Panc1 (cell line): Measurements from ENCODE around the gene ZNF441. TPM values are rescaled to one million over a fixed set of nuclear protein-coding genes. Genes with fewer than 3 reads are reported as not detected.

Experiments used
- ATAC-seq: fragments of 200-7000 bp; cut with Tn5 transposase; 2 replicates; pipeline ENCODE4 v1.9.1; 2020; ENCODE audit warnings: mild to moderate bottlenecking, moderate library complexity
- BruUV-seq: library from RNA; stranded (reverse); fragments of 400-500 nt; replicated peaks from 2 replicates; lab custom pipeline; 2021; lab: Mats Ljungman, UMichigan
- CTCF ChIA-PET: fragments of 300-600 bp; sonication (Branson Sonifier 250); formaldehyde crosslinking; loops from one replicate; lab custom pipeline; 2022; ENCODE audit warnings: antibody characterized with exemption; lab: Charles Lee
- POLR2A ChIA-PET: fragments of 300-600 bp; sonication (Branson Sonifier 250); formaldehyde crosslinking; loops from one replicate; lab custom pipeline; 2022; ENCODE audit warnings: antibody characterized with exemption; lab: Charles Lee
- DNase-seq: peaks from one replicate; pipeline ENCODE4 v3.0.0-alpha.2; 2010; ENCODE audit warnings: low read depth, low spot score
- H3K27ac ChIP-seq: 2 replicates; pipeline ENCODE4 v1.5.1; 2011; ENCODE audit warnings: mild to moderate bottlenecking, low read length, inconsistent platforms
- H3K27me3 ChIP-seq: fragments of 200-500 bp; sonication (Bioruptor generic); 2 replicates; pipeline ENCODE4 v1.6.0; 2014; ENCODE audit warnings: low read length, inconsistent platforms; ENCODE audit not compliant: control insufficient read depth, insufficient read depth
- H3K36me3 ChIP-seq: fragments of 200-500 bp; sonication (Bioruptor generic); 2 replicates; pipeline ENCODE4 v1.5.1; 2014; ENCODE audit warnings: inconsistent platforms, mild to moderate bottlenecking, low read length, moderate library complexity; ENCODE audit not compliant: control insufficient read depth, insufficient read depth
- H3K4me1 ChIP-seq: 2 replicates; pipeline ENCODE4 v1.5.1; 2011; ENCODE audit warnings: inconsistent platforms, mild to moderate bottlenecking, low read length, moderate library complexity; ENCODE audit not compliant: control insufficient read depth, insufficient read depth
- H3K4me3 ChIP-seq, 2 experiments: 2 replicates each; pipeline ENCODE4 v1.5.1; 2011 to 2012; ENCODE audit warnings: low read depth in 2 of 2, low read length in 2 of 2, mild to moderate bottlenecking in 2 of 2, inconsistent platforms in 1 of 2, moderate library complexity in 1 of 2
- H3K9me3 ChIP-seq: fragments of 200-500 bp; sonication (Bioruptor generic); 2 replicates; pipeline ENCODE4 v1.5.1; 2014; ENCODE audit warnings: low read depth, mild to moderate bottlenecking, inconsistent platforms, low read length, moderate library complexity; ENCODE audit not compliant: control insufficient read depth, insufficient read depth
- POLR2AphosphoS5 ChIP-seq: IDR thresholded peaks from 2 replicates; pipeline ENCODE4 v1.6.1; 2012; ENCODE audit warnings: mild to moderate bottlenecking, low read depth, low read length, moderate library complexity
- SIN3A ChIP-seq: IDR thresholded peaks from 2 replicates; pipeline ENCODE4 v1.6.1; 2012; ENCODE audit warnings: low read depth, mild to moderate bottlenecking, low read length, moderate library complexity, borderline replicate concordance; ENCODE audit not compliant: insufficient read depth
- TCF7L2 ChIP-seq: IDR thresholded peaks from 2 replicates; pipeline ENCODE4 v1.6.1; 2011; ENCODE audit warnings: mild to moderate bottlenecking, low read depth, low read length, inconsistent platforms
- in situ Hi-C: cut with HindIII; loops from 2 replicates; pipeline ENCODE4 v1.10.0; 2016; ENCODE audit warnings: low sequenced_read_pairs, low pct_unique_long_range_greater_than_20kb
- intact Hi-C: fragments of 100-400 bp; cut with micrococcal nuclease; formaldehyde crosslinking; loops from one replicate; pipeline ENCODE4 v1.10.0; 2022; ENCODE audit not compliant: unreplicated experiment
- total RNA-seq: library from RNA; stranded (reverse); gene quantifications from one replicate; pipeline ENCODE4 v1.2.1, GENCODE V29; 2021; ENCODE audit not compliant: unreplicated experiment
- TF ChIP-seq, protein P1 (sequence below), 2 experiments: IDR thresholded peaks; 2 replicates each; pipeline ENCODE4 v1.6.1; 2011 to 2012; ENCODE audit warnings: low read depth in 2 of 2, control low read depth in 1 of 2, low read length in 1 of 2, mild to moderate bottlenecking in 1 of 2, moderate library complexity in 1 of 2; ENCODE audit not compliant: insufficient read depth in 1 of 2
- TF ChIP-seq, protein P2 (sequence below): fragments of 450-650 bp; IDR thresholded peaks from 2 replicates; pipeline ENCODE4 v1.5.1; 2017; ENCODE audit warnings: mild to moderate bottlenecking

ZNF441 gene
- total RNA-seq, 1 experiment from 2014 or later = 2.8 TPM

DNA sequence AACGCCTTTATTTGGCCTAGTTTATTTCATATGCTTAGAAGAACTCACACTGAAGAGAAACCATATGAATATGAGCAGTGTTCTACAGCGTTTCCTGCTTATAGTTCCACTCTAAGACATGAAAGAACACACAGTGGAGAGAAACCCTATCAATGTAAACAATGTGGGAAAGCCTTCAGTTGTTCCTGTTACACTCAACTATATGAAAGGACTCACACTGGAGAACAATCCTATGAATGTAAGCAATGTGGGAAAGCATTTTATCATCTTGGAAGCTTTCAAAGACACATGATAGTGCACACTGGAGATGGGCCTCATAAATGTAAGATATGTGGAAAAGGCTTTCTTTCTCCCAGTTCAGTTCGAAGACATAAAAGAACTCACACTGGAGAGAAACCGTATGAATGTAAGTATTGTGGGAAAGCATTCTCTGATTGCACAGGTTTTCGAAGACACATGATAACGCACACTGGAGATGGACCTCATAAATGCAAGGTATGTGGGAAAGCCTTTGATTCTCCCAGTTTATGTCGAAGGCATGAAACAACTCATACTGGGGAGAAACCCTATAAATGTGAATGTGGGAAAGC lies 13.7 kb downstream of the ZNF441 start:
- Histone ChIP-seq H3K27ac (no peak overlapping the region), H3K4me1 (no peaks in the 10 kb centered on the region), H3K4me3 (no peak overlapping the region), H3K27me3 (no peaks in the 10 kb centered on the region), H3K36me3 (no peaks in the 10 kb centered on the region), H3K9me3 (peaks cover 59% of the 10 kb centered on the region)
- intact Hi-C loops (no loop called here), in situ Hi-C loops (no loop called here)
- no peak for TF ChIP-seq POLR2AphosphoS5
- TF ChIP-seq SIN3A = no peak
- TF ChIP-seq, protein P1, sequence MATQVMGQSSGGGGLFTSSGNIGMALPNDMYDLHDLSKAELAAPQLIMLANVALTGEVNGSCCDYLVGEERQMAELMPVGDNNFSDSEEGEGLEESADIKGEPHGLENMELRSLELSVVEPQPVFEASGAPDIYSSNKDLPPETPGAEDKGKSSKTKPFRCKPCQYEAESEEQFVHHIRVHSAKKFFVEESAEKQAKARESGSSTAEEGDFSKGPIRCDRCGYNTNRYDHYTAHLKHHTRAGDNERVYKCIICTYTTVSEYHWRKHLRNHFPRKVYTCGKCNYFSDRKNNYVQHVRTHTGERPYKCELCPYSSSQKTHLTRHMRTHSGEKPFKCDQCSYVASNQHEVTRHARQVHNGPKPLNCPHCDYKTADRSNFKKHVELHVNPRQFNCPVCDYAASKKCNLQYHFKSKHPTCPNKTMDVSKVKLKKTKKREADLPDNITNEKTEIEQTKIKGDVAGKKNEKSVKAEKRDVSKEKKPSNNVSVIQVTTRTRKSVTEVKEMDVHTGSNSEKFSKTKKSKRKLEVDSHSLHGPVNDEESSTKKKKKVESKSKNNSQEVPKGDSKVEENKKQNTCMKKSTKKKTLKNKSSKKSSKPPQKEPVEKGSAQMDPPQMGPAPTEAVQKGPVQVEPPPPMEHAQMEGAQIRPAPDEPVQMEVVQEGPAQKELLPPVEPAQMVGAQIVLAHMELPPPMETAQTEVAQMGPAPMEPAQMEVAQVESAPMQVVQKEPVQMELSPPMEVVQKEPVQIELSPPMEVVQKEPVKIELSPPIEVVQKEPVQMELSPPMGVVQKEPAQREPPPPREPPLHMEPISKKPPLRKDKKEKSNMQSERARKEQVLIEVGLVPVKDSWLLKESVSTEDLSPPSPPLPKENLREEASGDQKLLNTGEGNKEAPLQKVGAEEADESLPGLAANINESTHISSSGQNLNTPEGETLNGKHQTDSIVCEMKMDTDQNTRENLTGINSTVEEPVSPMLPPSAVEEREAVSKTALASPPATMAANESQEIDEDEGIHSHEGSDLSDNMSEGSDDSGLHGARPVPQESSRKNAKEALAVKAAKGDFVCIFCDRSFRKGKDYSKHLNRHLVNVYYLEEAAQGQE (IDR thresholded peaks at IDR 0.05; ENCODE audit: insufficient read depth in 1 of 2, low read depth in 2 of 2, low read length in 1 of 2) = no peak
- TF ChIP-seq, protein P2, sequence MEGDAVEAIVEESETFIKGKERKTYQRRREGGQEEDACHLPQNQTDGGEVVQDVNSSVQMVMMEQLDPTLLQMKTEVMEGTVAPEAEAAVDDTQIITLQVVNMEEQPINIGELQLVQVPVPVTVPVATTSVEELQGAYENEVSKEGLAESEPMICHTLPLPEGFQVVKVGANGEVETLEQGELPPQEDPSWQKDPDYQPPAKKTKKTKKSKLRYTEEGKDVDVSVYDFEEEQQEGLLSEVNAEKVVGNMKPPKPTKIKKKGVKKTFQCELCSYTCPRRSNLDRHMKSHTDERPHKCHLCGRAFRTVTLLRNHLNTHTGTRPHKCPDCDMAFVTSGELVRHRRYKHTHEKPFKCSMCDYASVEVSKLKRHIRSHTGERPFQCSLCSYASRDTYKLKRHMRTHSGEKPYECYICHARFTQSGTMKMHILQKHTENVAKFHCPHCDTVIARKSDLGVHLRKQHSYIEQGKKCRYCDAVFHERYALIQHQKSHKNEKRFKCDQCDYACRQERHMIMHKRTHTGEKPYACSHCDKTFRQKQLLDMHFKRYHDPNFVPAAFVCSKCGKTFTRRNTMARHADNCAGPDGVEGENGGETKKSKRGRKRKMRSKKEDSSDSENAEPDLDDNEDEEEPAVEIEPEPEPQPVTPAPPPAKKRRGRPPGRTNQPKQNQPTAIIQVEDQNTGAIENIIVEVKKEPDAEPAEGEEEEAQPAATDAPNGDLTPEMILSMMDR = no peak
- no peak for TF ChIP-seq TCF7L2
- DNase-seq (no peak), ATAC-seq (no peak)
- POLR2A ChIA-PET = no interaction called here
- BruUV-seq = no TSS peak
- CTCF ChIA-PET = no interaction called here

DNA sequence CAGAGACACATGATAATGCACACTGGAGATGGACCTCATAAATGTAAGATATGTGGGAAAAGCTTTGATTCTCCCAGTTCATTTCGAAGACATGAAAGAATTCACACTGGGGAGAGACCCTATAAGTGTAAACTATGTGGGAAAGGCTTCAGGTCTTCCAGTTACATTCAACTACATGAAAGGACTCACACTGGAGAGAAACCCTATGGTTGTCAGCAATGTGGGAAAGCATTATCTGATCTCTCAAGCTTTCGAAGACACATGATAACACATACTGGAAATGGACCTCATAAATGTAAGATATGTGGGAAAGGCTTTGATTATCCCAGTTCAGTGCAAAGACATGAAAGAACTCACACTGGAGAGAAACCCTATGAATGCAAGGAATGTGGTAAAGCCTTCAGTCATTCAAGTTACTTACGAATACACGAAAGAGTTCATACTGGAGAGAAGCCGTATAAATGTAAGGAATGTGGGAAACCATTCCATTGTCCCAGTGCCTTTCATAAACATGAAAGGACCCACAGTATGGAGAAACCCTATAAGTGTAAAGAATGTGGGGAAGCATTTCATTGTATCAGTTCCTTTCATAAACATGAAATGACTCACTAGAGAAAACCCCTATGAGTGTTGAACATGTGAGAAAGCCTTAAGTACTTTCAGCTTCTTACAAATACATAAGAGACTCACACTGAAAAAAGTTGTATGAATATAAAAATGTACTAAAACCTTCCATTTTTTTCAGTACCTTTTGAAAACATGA lies 14.7 kb downstream of the ZNF441 start:
- H3K27me3 ChIP-seq = no peaks in the 10 kb centered on the region
- POLR2A ChIA-PET = no interaction called here
- H3K4me3 ChIP-seq = no peak overlapping the region
- CTCF ChIA-PET = no interaction called here
- TF ChIP-seq SIN3A (no peak), TCF7L2 (no peak), POLR2AphosphoS5 (no peak)
- TF ChIP-seq, protein P2 = no peak
- TF ChIP-seq, protein P1 (IDR thresholded peaks at IDR 0.05; ENCODE audit: insufficient read depth in 1 of 2, low read depth in 2 of 2, low read length in 1 of 2) = no peak
- no peaks in the 10 kb centered on the region for H3K36me3 ChIP-seq
- intact Hi-C loops (no loop called here), in situ Hi-C loops (no loop called here)
- DNase-seq (no peak), ATAC-seq (no peak)
- BruUV-seq = no TSS peak
- H3K4me1 ChIP-seq = no peaks in the 10 kb centered on the region
- H3K9me3 ChIP-seq = peaks cover 56% of the 10 kb centered on the region
- H3K27ac ChIP-seq = no peak overlapping the region
